ENCODE data around the gene REELD1. TPM values are rescaled to one million over a fixed set of nuclear protein-coding genes. Genes with fewer than 3 reads are reported as not detected.

Gene REELD1
- total RNA-seq, 1 experiment from 2014 or later: 0.05 TPM

GRCh38 chr4:146260521-146260920 is 46.2 kb downstream of the REELD1 start:
- Histone ChIP-seq H3K27me3 (replicated peaks) (no peaks in the 10 kb centered on the region), H3K4me1 (replicated peaks) (peaks cover 16% of the 10 kb centered on the region), H3K36me3 (no peaks in the 10 kb centered on the region), H3K4me3 (no peak overlapping the region), H3K27ac (no peak overlapping the region), H3K9me3 (replicated peaks) (no peaks in the 10 kb centered on the region)
- no peak for DNase-seq (ENCODE audit: low read depth in 1 of 2, low spot score in 2 of 2)

GRCh38 chr4:146261041-146261440 is 46.7 kb downstream of the REELD1 start:
- H3K27me3 ChIP-seq (replicated peaks): no peaks in the 10 kb centered on the region
- no peak overlapping the region for H3K4me3 ChIP-seq
- H3K4me1 ChIP-seq (replicated peaks): peaks cover 11% of the 10 kb centered on the region
- no peaks in the 10 kb centered on the region for H3K9me3 ChIP-seq (replicated peaks)
- H3K27ac ChIP-seq: no peak overlapping the region
- H3K36me3 ChIP-seq: no peaks in the 10 kb centered on the region
- no peak for DNase-seq (ENCODE audit: low read depth in 1 of 2, low spot score in 2 of 2)

- H3K4me3 ChIP-seq: no peak overlapping the region
- no peaks in the 10 kb centered on the region for H3K36me3 ChIP-seq
- no peaks in the 10 kb centered on the region for H3K27me3 ChIP-seq (replicated peaks)
- no peak for DNase-seq (ENCODE audit: low read depth in 1 of 2, low spot score in 2 of 2)
- no peaks in the 10 kb centered on the region for H3K4me1 ChIP-seq (replicated peaks)
- no peaks in the 10 kb centered on the region for H3K9me3 ChIP-seq (replicated peaks)
- H3K27ac ChIP-seq: no peak overlapping the region
These were observed 49.5 kb downstream of the REELD1 start for GRCh38 chr4:146263793-146264192.

- DNase-seq (ENCODE audit: low read depth in 1 of 2, low spot score in 2 of 2): no peak
- no peak overlapping the region for H3K27ac ChIP-seq
- no peak overlapping the region for H3K4me3 ChIP-seq
- H3K9me3 ChIP-seq (replicated peaks): no peaks in the 10 kb centered on the region
- no peaks in the 10 kb centered on the region for H3K4me1 ChIP-seq (replicated peaks)
- H3K27me3 ChIP-seq (replicated peaks): no peaks in the 10 kb centered on the region
- H3K36me3 ChIP-seq: no peaks in the 10 kb centered on the region
These were observed 51.7 kb downstream of the REELD1 start for GRCh38 chr4:146265950-146266490.

GRCh38 chr4:146267826-146268225 is 53.5 kb downstream of the REELD1 start:
- H3K27ac ChIP-seq: no peak overlapping the region
- H3K27me3 ChIP-seq (replicated peaks): no peaks in the 10 kb centered on the region
- no peaks in the 10 kb centered on the region for H3K36me3 ChIP-seq
- H3K9me3 ChIP-seq (replicated peaks): no peaks in the 10 kb centered on the region
- no peak for DNase-seq (ENCODE audit: low read depth in 1 of 2, low spot score in 2 of 2)
- no peak overlapping the region for H3K4me3 ChIP-seq
- no peaks in the 10 kb centered on the region for H3K4me1 ChIP-seq (replicated peaks)

GRCh38 chr4:146269228-146269653 is 54.9 kb downstream of the REELD1 start:
- no peaks in the 10 kb centered on the region for H3K9me3 ChIP-seq (replicated peaks)
- H3K27me3 ChIP-seq (replicated peaks): no peaks in the 10 kb centered on the region
- no peak for DNase-seq (ENCODE audit: low read depth in 1 of 2, low spot score in 2 of 2)
- no peak overlapping the region for H3K4me3 ChIP-seq
- no peaks in the 10 kb centered on the region for H3K4me1 ChIP-seq (replicated peaks)
- H3K27ac ChIP-seq: no peak overlapping the region
- H3K36me3 ChIP-seq: no peaks in the 10 kb centered on the region

- no peak overlapping the region for H3K27ac ChIP-seq
- no peaks in the 10 kb centered on the region for H3K27me3 ChIP-seq (replicated peaks)
- no peaks in the 10 kb centered on the region for H3K9me3 ChIP-seq (replicated peaks)
- no peaks in the 10 kb centered on the region for H3K4me1 ChIP-seq (replicated peaks)
- no peak for DNase-seq (ENCODE audit: low read depth in 1 of 2, low spot score in 2 of 2)
- H3K36me3 ChIP-seq: no peaks in the 10 kb centered on the region
- H3K4me3 ChIP-seq: no peak overlapping the region
These were observed 57.1 kb downstream of the REELD1 start for GRCh38 chr4:146271466-146271865.

GRCh38 chr4:146273204-146273901 is 59.0 kb downstream of the REELD1 start:
- Histone ChIP-seq H3K4me3 (no peak overlapping the region), H3K27me3 (replicated peaks) (no peaks in the 10 kb centered on the region), H3K4me1 (replicated peaks) (no peaks in the 10 kb centered on the region), H3K9me3 (replicated peaks) (no peaks in the 10 kb centered on the region), H3K27ac (no peak overlapping the region), H3K36me3 (no peaks in the 10 kb centered on the region)
- DNase-seq (ENCODE audit: low read depth in 1 of 2, low spot score in 2 of 2): no peak

- DNase-seq (ENCODE audit: low read depth in 1 of 2, low spot score in 2 of 2): no peak
- no peaks in the 10 kb centered on the region for H3K27me3 ChIP-seq (replicated peaks)
- H3K27ac ChIP-seq: no peak overlapping the region
- no peak overlapping the region for H3K4me3 ChIP-seq
- no peaks in the 10 kb centered on the region for H3K4me1 ChIP-seq (replicated peaks)
- no peaks in the 10 kb centered on the region for H3K9me3 ChIP-seq (replicated peaks)
- no peaks in the 10 kb centered on the region for H3K36me3 ChIP-seq
These were observed 60.4 kb downstream of the REELD1 start for GRCh38 chr4:146274774-146275173.

- Histone ChIP-seq H3K9me3 (replicated peaks) (no peaks in the 10 kb centered on the region), H3K36me3 (no peaks in the 10 kb centered on the region), H3K4me1 (replicated peaks) (no peaks in the 10 kb centered on the region), H3K27ac (no peak overlapping the region), H3K4me3 (no peak overlapping the region), H3K27me3 (replicated peaks) (no peaks in the 10 kb centered on the region)
- no peak for DNase-seq (ENCODE audit: low read depth in 1 of 2, low spot score in 2 of 2)
These were observed 61.0 kb downstream of the REELD1 start for GRCh38 chr4:146275370-146275769.

GRCh38 chr4:146278986-146279385 is 64.6 kb downstream of the REELD1 start:
- H3K36me3 ChIP-seq: peaks cover 5% of the 10 kb centered on the region
- no peaks in the 10 kb centered on the region for H3K27me3 ChIP-seq (replicated peaks)
- H3K4me1 ChIP-seq (replicated peaks): no peaks in the 10 kb centered on the region
- no peaks in the 10 kb centered on the region for H3K9me3 ChIP-seq (replicated peaks)
- DNase-seq (ENCODE audit: low read depth in 1 of 2, low spot score in 2 of 2): no peak
- no peak overlapping the region for H3K4me3 ChIP-seq
- H3K27ac ChIP-seq: no peak overlapping the region

Other genes with a start within 250 kb of the REELD1 start
- 111 and 159 TPM in 2 replicates for gene LSM6, start 38.8 kb upstream of the REELD1 start, total RNA-seq (2014; rRNA removed; shearing (Covaris generic))